Measurements from ENCODE around the gene FBXW9.
A peak's percentile ranks its signal among the peaks of the same experiment; 100 is the strongest.

GRCh38 chr19:12696366-12697335 is at the start of gene FBXW9:
- TF ChIP-seq CTCF (IDR thresholded peaks at IDR 0.05) (no peak), POLR2A (IDR thresholded peaks at IDR 0.05) (peak; percentile 44 to 58), POLR2AphosphoS5 (IDR thresholded peaks at IDR 0.05) (peak; percentile 84 to 96 (median 92)), EP300 (IDR thresholded peaks at IDR 0.05) (no peak)
